RWPE2 (cell line): ENCODE measurements around the gene OR2T1.

ENCODE experiments used
- ATAC-seq: fragments of 200-7000 bp; cut with Tn5 transposase; 3 replicates; pipeline ENCODE4 v1.9.1; 2021; ENCODE audit warnings: low read depth
- DNase-seq: peaks from one replicate; pipeline ENCODE4 v3.0.0-alpha.2; 2020; ENCODE audit warnings: low spot score
- H3K27ac ChIP-seq: fragments of 450-650 bp; 2 replicates; pipeline ENCODE4 v1.5.1; 2017; ENCODE audit warnings: mild to moderate bottlenecking; ENCODE audit not compliant: poor library complexity, severe bottlenecking
- H3K27me3 ChIP-seq: fragments of 250-450 bp; sonication (Bioruptor Pico); 2 replicates; pipeline ENCODE4 v1.5.1; 2021; ENCODE audit warnings: mild to moderate bottlenecking, moderate library complexity; ENCODE audit not compliant: insufficient read depth, poor library complexity, severe bottlenecking
- H3K36me3 ChIP-seq: fragments of 250-450 bp; sonication (Bioruptor Pico); 2 replicates; pipeline ENCODE4 v1.5.1; 2020; ENCODE audit warnings: low read depth, mild to moderate bottlenecking, moderate library complexity
- H3K4me1 ChIP-seq: fragments of 250-450 bp; sonication (Bioruptor Pico); 2 replicates; pipeline ENCODE4 v1.5.1; 2021; ENCODE audit warnings: mild to moderate bottlenecking, moderate library complexity; ENCODE audit not compliant: insufficient read depth, poor library complexity, severe bottlenecking
- H3K4me3 ChIP-seq: fragments of 250-450 bp; sonication (Bioruptor Pico); 2 replicates; pipeline ENCODE4 v1.5.1; 2021; ENCODE audit warnings: mild to moderate bottlenecking, moderate library complexity; ENCODE audit not compliant: severe bottlenecking
- H3K9me3 ChIP-seq: fragments of 250-450 bp; sonication (Bioruptor Pico); 2 replicates; pipeline ENCODE4 v1.5.1; 2021; ENCODE audit warnings: mild to moderate bottlenecking, moderate library complexity; ENCODE audit not compliant: severe bottlenecking
- TF ChIP-seq, protein P1 (sequence below): fragments of 450-650 bp; IDR thresholded peaks from one replicate; pipeline ENCODE4 v1.5.1; 2017; ENCODE audit warnings: mild to moderate bottlenecking, moderate library complexity; ENCODE audit not compliant: poor library complexity, severe bottlenecking

The OR2T1 gene

DNA sequence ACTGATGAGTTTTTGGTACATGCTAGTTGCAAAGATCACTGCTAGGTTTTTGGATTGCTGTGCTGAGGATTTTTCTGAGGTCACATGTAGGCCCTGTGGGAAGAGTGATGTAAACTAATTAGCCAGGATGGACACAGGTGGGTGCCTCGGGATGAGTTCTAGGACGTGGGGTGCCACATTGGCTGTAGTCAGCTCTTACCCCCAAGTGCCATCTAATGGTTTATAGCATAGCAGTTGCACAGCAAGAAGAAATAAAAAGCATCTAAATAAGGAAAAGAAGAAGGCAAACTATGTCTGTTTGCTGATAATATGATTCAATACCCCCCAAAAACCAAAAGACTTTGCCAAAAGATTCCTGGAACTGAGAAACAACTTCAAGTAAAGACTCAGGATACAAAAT lies 9.8 kb upstream of the OR2T1 start:
- no peak for DNase-seq
- Histone ChIP-seq H3K27me3 (no peaks in the 10 kb centered on the region), H3K4me3 (no peak overlapping the region), H3K36me3 (no peaks in the 10 kb centered on the region), H3K4me1 (no peaks in the 10 kb centered on the region), H3K27ac (no peak overlapping the region), H3K9me3 (no peaks in the 10 kb centered on the region)
- TF ChIP-seq, protein P1, sequence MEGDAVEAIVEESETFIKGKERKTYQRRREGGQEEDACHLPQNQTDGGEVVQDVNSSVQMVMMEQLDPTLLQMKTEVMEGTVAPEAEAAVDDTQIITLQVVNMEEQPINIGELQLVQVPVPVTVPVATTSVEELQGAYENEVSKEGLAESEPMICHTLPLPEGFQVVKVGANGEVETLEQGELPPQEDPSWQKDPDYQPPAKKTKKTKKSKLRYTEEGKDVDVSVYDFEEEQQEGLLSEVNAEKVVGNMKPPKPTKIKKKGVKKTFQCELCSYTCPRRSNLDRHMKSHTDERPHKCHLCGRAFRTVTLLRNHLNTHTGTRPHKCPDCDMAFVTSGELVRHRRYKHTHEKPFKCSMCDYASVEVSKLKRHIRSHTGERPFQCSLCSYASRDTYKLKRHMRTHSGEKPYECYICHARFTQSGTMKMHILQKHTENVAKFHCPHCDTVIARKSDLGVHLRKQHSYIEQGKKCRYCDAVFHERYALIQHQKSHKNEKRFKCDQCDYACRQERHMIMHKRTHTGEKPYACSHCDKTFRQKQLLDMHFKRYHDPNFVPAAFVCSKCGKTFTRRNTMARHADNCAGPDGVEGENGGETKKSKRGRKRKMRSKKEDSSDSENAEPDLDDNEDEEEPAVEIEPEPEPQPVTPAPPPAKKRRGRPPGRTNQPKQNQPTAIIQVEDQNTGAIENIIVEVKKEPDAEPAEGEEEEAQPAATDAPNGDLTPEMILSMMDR = no peak
- ATAC-seq = no peak

DNA sequence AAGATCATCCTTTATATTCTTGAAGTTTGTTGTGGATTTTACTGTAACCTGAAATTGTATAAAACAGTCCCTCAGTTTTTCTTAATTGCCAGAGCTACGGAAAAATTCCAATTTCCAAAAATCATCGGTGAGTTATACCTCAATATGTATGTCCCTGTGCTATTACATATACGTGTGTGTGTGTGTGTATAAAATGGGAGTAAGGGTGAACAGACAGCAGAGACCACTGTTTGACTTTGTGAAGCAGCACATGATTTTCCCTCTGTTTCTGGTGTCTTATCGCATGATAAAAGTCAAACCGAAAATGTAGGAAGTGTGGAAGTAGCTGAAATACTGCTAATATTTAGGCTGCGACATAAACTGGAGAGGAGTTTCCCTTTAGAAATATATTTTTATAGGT lies 1.2 kb downstream of the OR2T1 start:
- H3K4me1 ChIP-seq = no peaks in the 10 kb centered on the region
- no peak overlapping the region for H3K27ac ChIP-seq
- H3K9me3 ChIP-seq = no peaks in the 10 kb centered on the region
- no peak for DNase-seq
- H3K27me3 ChIP-seq = no peaks in the 10 kb centered on the region
- no peaks in the 10 kb centered on the region for H3K36me3 ChIP-seq
- no peak overlapping the region for H3K4me3 ChIP-seq
- TF ChIP-seq, protein P1 = no peak
- ATAC-seq = no peak

GRCh38 chr1:248406721-248407692 lies 4.2 kb downstream of the OR2T1 start:
- no peaks in the 10 kb centered on the region for H3K9me3 ChIP-seq

DNA sequence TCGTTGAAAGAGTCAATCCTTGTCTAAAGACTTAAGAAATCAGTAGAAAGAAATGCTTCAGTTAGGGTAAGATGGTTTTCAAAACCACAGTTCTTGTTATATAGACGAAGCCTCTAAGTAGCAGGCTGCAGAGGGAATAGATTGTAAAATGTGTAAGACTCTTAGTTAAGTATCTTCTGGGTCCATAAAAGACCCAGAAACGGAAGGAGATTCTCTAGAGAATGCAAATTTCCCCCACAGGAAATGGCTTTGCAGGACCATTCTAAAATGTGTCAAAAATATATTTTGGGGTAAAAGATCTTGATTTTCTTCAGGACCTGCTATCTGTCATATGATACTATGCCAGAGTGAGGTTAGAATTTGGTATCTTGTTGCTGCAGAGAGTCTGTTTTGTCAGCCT lies 13.4 kb downstream of the OR2T1 start:
- Histone ChIP-seq H3K27me3 (no peaks in the 10 kb centered on the region), H3K4me3 (no peak overlapping the region), H3K9me3 (no peaks in the 10 kb centered on the region), H3K27ac (no peak overlapping the region), H3K4me1 (no peaks in the 10 kb centered on the region), H3K36me3 (no peaks in the 10 kb centered on the region)
- TF ChIP-seq, protein P1 = no peak
- DNase-seq (no peak), ATAC-seq (no peak)

More at GRCh38 chr1:248406721-248407692, 4.2 kb downstream of the OR2T1 start:
- DNase-seq (no peak), ATAC-seq (no peak)
- TF ChIP-seq, protein P1 = no peak
- Histone ChIP-seq H3K27ac (no peak overlapping the region), H3K4me1 (no peaks in the 10 kb centered on the region), H3K36me3 (no peaks in the 10 kb centered on the region), H3K4me3 (no peak overlapping the region), H3K27me3 (no peaks in the 10 kb centered on the region)

DNA sequence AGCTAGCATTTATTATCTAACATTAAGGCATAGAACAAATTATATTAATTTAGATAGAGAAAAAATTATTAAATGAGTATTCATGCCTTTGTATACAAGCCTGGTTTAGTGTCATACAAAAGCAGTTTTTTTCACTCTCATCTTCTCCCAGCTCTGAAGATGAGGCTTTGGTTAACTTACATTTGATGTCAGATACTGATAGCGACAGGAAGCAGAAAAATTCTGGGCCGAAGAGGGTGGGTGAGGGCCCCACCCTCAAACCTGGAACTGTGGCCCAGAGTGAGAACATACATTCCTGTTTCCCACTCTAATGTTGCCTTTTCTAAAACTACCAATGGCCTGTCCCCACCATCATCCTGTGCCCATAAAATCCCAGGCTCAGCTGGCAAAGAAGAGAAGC lies 15.0 kb downstream of the OR2T1 start:
- Histone ChIP-seq H3K27ac (no peak overlapping the region), H3K9me3 (no peaks in the 10 kb centered on the region)

More for the DNA sequence above, 15.0 kb downstream of the OR2T1 start:
- no peaks in the 10 kb centered on the region for H3K27me3 ChIP-seq
- ATAC-seq = no peak
- H3K4me3 ChIP-seq = no peak overlapping the region
- no peaks in the 10 kb centered on the region for H3K4me1 ChIP-seq
- no peak for DNase-seq
- no peaks in the 10 kb centered on the region for H3K36me3 ChIP-seq
- TF ChIP-seq, protein P1 = no peak
